GM21526 (cell line): Measurements from ENCODE around the gene CENPH.
"Not testable (repeated sequence)": the region's sequence is repeated elsewhere in the genome, so short reads cannot be mapped to it uniquely, and the experiment has no call there.

Experiments used
- ATAC-seq: cut with Tn5 transposase; IDR thresholded peaks from one replicate; pipeline ENCODE4 v1.9.1; 2021; ENCODE audit warnings: moderate library complexity; ENCODE audit not compliant: unreplicated experiment, low FRiP score

Gene CENPH

DNA sequence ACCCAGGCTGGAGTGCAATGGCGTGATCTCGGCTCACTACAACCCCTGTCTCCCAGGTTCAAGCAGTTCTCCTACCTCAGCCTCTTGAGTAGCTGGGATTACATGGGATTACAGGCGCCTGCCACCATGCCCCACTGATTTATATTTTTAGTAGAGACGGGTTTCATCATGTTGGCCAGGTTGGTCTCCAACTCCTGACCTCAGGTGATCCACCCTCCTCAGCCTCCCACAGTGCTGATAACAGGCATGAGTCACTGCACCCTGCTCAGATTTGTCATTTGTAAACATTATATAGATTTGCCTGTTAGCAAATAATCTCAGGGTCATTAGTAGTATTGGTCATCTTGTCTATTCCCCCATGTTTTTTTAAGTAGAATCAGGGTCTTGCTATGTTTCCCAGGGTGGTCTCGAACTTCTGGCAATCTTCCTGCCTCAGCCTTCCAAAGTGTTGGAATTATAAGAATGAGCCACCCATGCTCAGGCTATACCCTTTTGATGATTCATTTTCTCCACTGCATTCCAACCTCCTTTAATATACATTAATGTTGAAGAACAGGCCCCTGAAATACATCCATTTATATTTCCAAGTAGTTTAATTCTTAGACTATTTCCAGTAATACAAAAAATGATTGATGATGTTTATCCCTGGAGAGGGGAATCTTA lies 17.3 kb downstream of the CENPH start:
- no peak for ATAC-seq

DNA sequence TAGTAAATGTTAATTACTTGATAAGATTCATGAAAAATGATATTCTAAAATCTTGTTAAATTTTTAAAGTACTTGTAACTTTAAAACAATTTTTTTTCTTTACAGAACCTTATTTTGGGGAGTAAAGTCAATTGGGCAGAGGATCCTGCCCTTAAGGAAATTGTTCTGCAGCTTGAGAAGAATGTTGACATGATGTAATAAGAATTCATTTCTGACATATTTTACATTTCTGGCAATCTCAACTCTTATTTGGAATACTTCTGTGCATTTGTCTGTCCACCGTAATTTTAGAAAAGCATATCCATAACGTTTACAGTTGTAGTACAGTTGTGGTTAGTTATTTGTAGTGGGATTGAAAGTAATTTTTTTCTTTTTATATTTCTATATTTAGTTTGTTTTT lies 20.2 kb downstream of the CENPH start:
- ATAC-seq, result no peak

DNA sequence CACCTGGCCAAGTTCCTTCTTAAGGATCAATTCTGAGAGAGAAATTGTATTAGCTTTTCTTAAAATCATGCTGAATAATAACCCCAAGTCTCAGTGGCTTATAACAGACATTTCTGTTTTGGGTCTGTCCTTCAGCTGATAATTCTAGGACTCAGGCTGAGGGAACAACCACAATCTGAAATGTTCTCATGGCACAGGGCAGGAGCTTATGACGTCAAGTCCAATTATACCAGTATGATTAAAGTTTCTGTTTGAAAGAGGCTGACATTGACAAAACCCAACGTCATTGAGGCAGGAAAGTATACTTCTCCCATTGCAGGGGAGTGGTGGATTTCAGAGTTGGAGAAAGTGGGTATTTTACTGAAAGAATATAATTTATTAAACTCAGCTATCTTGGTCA lies 21.8 kb downstream of the CENPH start:
- no peak for ATAC-seq

DNA sequence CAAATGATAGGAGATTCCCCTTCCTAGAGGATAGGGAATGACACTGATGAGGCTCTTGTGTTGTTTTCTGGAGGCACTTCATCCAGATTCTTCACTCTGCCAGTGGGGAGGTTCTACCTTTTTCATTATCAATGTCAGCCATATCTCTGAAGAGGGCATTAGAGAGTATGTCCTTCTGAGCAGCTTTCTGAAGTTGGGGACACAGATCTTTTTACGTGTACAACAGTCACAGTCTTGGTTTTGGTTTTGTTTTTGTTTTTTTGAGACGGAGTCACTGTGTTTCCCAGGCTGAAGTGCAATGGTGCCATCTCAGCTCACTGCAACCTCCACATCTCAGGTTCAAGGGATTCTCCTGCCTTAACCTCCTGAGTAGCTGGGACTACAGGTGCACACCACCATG lies 22.6 kb downstream of the CENPH start:
- ATAC-seq, result peak; percentile 64

DNA sequence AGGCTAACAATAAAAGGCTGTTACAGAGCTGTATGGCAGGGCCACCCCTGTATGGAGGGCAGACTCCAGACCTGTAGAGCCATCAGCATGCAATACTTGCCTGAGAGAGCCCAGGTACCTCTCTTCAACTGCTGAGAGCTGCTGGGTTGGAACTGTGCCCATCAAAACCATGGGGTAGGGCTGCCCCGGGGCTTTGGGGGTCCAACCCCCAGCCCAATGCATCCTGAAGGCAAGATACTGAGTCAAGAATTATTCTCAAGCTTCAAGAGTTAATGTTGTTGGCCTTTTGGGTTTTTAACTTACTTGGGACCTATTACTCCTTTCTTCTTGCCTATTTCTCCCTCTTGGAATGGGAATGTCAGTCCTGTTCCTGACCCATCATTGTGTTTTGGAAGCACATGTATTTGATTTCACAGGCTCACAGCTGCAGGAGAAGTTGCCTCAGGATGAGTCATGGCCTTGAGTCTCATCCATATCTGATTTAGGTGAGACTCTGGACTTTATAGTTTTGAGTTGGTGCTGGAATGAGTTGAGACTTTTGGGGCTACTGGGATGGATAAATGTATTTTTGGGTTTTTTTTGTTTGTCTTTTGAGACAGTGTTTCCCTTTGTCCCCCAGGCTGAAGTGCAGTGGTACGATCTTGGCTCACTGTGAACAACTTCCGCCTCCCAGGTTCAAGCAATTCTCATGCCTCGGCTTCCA lies 24.3 kb downstream of the CENPH start:
- ATAC-seq, result no peak

DNA sequence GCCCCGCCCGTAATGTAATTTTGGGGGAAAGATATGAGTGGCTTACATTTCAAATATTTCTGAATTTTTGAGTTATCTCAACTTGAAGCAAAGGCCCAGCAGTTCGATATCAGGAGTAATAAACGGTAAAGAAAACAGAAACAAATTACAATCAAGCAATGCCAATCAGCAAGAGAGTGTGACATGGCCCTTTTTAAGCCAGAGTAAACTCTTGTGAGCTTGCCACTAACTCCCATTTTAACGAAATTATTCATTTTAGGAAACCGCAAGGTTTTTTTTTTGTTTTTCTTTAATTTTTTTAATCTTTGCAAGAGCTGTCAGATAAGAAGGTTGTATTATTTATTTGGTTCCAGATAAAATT lies 27.7 kb downstream of the CENPH start:
- ATAC-seq, result no peak

DNA sequence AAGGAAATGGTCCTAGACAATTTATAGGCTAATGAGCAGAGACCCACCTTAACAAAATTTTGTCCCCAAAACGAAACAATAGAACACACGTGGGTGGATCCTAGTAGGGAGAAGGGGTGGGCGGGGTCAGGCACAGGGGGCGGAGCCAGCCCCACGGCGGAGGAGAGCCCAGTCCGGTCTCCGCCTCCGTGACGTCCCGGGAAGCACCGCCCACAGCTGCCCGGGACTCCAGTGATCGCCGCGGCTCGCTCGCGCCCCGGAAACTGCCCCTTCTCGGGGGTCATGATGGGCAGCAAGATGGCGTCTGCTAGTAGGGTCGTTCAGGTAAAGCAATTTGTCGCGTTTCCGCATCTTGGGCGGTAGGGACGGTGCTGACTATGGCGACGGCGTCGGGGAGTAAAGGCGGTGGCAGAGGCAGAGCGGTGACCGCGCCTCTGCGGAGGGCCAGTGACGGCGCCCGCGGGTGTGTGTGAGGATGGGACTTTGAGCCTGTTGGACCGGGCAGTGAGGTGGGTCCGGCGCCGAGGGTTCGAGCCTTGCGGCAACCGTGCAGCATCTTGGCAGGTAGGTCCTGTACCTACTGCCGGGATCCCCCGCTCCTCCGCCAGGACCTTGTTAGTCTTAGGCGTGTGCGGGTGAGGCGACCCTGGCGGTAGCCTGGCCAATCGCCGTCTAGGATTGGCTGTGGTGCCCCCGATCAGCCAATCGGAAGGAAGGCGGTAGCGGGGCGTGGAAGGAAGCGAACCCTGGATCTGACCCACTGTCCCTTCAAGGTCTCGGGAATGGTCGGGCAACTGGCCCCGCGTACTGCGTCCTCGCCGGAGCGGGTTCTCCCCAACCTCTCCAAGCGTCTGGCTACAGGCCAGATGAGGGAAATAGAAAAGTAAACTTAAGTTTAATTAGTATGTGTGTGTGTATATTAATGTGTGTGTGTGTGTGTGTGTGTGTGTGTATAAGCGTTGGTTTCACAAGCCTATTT lies 28.5 kb downstream of the CENPH start:
- ATAC-seq, result peak; percentile 79

DNA sequence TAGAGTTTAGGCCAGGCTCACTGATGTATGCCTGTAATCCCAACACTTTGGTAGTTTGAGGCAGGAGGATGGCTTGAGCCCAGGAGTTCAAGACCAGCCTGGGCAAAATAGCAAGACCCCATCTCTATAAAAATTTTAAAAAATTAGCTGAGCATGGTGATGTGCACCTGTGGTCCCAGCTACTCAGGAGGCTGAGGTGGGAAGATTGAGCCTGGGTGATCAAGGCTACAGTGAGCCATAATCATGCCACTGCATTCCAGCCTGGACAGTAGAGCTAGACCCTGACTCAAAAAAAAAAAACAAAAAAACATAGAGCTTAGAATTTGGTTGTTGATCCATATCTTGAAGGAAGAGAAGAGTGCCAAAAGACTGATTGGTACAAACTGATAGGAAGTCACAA lies 30.6 kb downstream of the CENPH start:
- ATAC-seq, result no peak

DNA sequence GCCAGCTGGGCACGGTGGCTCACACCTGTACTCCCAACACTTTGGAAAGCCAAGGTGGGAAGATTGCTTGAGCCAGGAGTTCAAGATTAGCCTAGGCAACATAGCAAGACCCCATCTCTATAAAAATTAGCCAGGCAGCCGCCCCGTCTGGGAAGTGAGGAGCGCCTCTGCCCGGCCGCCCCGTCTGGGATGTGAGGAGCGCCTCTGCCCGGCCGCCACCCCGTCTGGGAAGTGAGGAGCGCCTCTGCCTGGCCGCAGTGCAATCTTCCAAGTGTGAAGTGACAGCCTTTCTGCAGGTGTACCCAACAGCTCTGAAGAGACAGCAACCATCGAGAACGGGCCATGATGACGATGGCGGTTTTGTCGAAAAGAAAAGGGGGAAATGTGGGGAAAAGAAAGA lies 31.0 kb downstream of the CENPH start:
- ATAC-seq, result not testable (repeated sequence)

DNA sequence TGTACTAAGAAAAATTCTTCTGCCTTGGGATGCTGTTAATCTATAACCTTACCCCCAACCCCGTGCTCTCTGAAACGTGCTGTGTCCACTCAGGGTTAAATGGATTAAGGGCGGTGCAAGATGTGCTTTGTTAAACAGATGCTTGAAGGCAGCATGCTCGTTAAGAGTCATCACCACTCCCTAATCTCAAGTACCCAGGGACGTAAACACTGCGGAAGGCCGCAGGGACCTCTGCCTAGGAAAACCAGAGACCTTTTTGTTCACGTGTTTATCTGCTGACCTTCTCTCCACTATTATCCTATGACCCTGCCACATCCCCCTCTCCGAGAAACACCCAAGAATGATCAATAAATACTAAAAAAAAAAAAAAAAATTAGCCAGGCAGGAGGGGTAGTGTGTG lies 31.4 kb downstream of the CENPH start:
- ATAC-seq, result not testable (repeated sequence)

DNA sequence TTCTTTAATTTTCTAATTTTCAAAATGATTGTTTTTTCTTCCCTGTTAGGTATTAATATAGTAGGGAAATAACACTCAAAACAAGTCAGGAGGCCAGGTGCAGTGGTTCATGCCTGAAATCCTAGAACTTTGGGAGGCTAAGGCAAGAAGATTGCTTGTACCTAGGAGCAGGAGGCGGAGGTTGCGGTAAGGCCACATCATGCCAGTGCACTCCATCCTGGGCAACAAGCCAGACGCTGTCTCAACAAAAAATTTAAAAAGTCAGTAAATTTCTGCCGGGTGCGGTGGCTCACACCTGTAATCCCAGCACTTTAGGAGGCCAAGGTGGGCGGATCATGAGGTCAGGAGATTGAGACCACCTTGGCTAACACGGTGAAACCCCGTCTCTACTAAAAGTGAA lies 35.1 kb downstream of the CENPH start:
- no peak for ATAC-seq

DNA sequence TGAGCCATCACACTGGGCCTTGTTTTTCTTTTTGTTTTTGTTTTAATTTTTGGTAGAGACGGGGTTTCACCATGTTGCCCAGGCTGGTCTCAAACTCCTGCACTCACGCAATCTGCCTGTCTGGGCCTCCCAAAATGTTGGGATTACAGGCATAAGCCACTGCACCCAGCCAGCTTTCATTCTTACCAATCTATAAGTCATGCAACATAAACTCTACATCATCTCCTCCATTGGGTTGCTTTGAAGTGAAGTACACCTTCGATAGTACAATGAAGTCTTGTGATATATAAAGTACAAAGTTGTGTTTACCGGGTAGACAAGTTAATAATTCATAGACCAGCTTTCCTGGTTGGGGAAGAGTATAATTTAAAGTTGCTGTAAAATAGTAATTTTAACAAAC lies 36.5 kb downstream of the CENPH start:
- no peak for ATAC-seq

DNA sequence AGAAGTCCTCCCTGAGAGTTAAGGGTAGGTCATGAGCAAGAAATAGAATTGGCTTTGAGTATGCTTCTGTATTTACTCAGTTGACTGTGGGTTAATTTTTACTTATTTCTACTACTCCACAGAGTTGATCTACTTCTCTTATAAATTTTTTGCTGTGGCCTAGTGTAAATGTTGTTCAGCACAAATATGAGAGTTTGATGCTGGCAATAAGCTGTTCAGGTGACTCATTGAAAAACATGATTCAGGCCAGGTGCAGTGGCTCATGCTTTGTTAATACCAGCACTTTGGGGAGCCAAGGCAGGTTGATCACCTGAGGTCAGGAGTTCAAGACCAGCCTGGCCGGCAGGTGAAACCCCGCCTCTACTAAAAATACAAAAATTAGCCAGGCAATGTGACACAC lies 40.8 kb downstream of the CENPH start:
- ATAC-seq, result no peak

DNA sequence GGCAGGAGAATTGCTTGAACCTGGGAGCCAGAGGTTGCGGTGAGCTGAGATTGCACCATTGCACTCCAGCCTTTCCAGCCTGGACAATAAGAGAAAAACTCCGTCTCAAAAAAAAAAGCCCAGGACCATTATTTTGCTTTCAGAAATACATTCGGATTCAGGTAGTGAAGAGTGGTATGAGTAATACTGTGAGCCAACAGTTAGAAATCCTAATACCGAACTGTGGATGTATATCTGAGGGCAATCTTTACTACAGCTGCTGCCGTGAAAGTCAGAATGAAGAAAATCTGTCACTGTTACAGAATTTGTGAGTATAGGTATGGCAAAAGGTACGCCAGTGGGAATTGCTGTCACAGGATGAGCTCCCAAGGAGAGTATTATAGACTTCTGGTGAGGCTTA lies 41.9 kb downstream of the CENPH start:
- no peak for ATAC-seq

DNA sequence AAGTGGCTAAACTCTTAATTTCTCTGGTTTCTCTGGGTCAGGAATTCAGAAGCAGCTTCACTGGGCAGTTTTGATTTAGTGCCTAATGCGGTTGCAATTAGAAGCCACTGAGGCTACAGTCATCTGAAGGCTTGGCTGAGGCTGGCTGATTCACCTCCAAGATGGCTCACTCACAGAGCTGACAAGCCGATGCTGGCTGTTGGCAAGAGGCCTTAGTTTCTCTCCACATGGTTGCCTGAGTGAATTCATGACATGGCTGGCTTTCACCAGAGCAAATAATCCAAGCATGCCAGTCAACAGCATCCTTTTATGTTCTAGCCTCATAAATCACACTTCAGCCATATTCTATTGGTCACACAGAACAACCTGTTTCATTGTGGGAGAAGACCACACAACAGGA lies 42.5 kb downstream of the CENPH start:
- no peak for ATAC-seq

DNA sequence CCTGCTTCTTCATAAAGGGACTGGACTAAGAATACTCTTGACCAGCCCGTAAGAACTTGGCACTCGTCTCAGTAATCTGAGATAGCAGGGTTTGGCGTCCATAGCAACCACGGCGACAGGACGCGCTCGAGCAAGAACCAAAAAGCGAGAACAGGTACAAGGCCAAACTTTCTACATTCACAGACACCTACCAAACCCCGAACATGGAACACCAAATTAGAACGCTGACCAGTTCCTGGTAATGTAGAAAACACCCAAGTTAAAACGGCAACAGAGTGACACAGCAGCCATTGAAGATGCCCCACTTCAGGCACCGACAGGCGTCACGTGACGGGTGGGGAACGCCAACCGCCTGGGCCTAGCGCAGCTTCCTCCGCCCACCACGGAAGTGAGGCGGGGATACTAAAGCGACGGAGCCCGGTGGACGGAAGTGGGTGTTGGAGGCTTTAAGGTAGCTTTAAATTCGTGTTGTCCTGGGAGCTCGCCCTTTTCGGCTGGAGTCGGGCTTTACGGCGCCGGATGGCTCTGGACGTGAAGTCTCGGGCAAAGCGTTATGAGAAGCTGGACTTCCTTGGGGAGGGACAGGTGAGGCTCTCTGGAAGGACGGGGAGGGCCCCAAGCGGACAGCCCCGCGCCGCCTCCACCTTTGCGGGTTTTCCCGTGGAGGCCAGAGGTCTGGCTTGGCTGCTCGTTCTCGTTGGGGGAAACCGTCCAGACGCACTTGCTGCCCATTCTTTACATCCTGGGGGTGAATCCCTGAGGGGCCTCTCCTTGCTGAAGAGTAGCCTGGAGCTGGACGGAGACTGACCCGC lies 45.3 kb downstream of the CENPH start, which contains the start of gene CDK7:
Gene CDK7 (plus strand): TSS at position 430 of the 812 bp plus-strand sequence. CDS start 90 bp downstream, at position 520.
- ATAC-seq, result peak; percentile 96

DNA sequence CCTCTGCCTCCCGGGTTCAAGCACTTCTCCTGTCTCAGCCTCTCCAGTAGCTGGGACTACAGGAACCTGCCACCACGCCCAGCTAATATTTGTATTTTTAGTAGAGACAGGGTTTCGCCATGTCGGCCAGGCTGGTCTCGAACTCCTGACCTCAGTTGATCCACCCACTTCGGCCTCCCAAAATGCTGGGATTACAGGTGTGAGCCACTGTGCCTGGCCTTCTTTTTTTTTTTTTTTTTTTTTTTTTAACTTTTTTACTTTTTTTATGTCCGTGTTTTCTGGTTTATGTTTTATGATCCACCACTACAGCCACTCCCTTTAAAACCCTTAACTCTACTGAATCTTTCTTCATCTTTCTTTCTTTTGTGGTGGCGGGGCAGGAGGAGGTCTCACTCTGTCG lies 47.4 kb downstream of the CENPH start:
- not testable (repeated sequence) for ATAC-seq

DNA sequence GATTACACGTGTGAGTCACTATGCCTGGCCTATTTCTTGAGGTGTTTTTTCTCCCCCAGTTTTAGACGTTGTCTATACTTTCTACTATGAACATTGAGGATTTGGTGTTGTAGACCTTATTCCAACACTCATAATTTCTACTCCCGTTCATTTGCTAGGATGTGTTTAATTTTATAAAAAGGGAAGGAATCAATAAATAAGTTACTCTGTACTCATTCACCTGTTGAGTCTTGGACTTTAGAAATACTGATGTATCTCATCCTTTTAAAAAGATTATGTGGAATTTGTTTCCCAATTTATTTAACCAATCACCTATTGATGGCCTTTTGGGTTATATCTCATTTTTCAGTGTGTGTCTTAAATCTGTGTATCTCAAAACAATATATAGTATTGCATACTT lies 48.5 kb downstream of the CENPH start:
- ATAC-seq, result no peak

DNA sequence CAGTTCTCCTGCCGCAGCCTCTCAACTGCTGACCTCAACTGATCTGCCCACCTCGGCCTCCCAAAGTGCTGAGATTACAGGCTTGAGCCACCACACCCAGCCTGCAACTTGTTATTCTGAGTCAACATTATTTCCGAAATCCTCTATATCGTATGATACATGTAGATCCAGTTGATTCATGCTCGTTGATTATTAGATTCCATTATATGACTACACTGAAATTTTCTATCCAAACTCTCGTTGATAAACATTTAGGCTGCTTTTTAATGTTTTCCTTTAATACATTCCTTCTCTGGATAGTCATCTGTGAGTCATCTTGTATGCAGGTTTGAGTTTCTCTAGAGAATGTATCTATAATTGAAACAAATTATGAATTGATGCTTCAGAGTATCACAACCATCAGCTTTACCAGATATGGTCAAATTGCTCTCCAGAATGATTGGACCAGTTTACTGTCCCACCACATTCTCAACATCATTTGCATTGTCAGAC lies 49.4 kb downstream of the CENPH start:
- ATAC-seq, result no peak

DNA sequence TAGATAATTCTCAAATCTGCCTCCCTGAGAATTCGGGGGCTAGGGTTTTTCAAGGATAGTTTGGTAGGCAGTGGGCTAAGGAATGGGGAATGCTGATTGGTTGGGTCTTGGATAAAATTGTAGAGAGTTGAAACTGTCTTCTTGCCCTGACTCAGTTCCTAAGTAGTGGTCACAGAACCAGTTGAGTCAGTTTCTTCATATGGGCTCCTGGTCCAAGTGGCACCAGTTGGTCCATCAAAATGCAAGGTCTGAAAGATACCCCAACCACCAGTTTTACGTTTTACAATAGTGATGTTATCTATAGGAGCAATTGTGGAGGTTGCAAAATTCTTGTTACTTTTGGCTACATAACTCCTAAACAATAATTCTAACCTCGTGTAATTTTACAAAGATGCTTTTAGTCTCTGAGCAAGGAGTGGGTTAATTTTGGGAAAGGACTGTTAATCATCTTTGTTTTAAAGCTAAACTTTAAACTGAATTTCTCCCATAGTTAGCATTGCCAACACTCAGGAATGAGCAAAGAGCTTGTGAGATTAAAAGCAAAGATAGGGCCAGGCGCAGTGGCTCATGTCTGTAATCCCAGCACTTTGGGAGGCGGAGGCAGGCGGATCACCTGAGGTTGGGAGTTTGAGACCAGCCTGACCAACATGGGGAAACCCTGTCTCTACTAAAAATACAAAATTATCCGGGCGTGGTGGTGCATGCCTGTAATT lies 53.0 kb downstream of the CENPH start:
- ATAC-seq, result no peak
